HEK293T (cell line): ENCODE data around the gene RBBP8NL.

Experiments
- CTCF ChIA-PET: fragments of 350-600 bp; formaldehyde crosslinking; extraction: SDS; loops from one replicate; lab custom pipeline; 2021; ENCODE audit warnings: antibody characterized with exemption, inconsistent platforms; lab: Yijun Ruan, JAX
- POLR2A ChIA-PET: fragments of 350-600 bp; formaldehyde crosslinking; extraction: SDS; loops from one replicate; lab custom pipeline; 2020; ENCODE audit warnings: antibody characterized with exemption, inconsistent platforms; lab: Yijun Ruan, JAX
- DNase-seq: peaks from one replicate; pipeline ENCODE4 v3.0.0; 2012; ENCODE audit warnings: mixed read lengths; ENCODE audit errors: extremely low spot score
- ARNT ChIP-seq: fragments of 450-650 bp; IDR thresholded peaks from 2 replicates; pipeline ENCODE4 v1.6.1; 2017; ENCODE audit warnings: mild to moderate bottlenecking
- BHLHE40 ChIP-seq: fragments of 450-650 bp; IDR thresholded peaks from 2 replicates; pipeline ENCODE4 v1.6.1; 2016; ENCODE audit warnings: mild to moderate bottlenecking, moderate library complexity, borderline replicate concordance
- CTBP1 ChIP-seq: fragments of 450-650 bp; IDR thresholded peaks from 2 replicates; pipeline ENCODE4 v1.6.1; 2016; ENCODE audit warnings: borderline replicate concordance
- ELF4 ChIP-seq: fragments of 450-650 bp; IDR thresholded peaks from 2 replicates; pipeline ENCODE4 v1.6.1; 2017; ENCODE audit warnings: antibody characterized with exemption
- FOXA1 ChIP-seq: fragments of 450-650 bp; IDR thresholded peaks from 2 replicates; pipeline ENCODE4 v1.6.1; 2016; ENCODE audit warnings: mild to moderate bottlenecking
- FOXK2 ChIP-seq: fragments of 450-650 bp; IDR thresholded peaks from 2 replicates; pipeline ENCODE4 v1.6.1; 2016; ENCODE audit warnings: mild to moderate bottlenecking
- FOXM1 ChIP-seq: fragments of 450-650 bp; IDR thresholded peaks from 2 replicates; pipeline ENCODE4 v1.6.1; 2017; ENCODE audit warnings: mild to moderate bottlenecking, borderline replicate concordance
- HDGF ChIP-seq: fragments of 450-650 bp; IDR thresholded peaks from 2 replicates; pipeline ENCODE4 v1.6.1; 2017; ENCODE audit warnings: antibody characterized with exemption, borderline replicate concordance
- LEF1 ChIP-seq: fragments of 450-650 bp; IDR thresholded peaks from 2 replicates; pipeline ENCODE4 v1.6.1; 2017; ENCODE audit warnings: mild to moderate bottlenecking, borderline replicate concordance
- NFRKB ChIP-seq: fragments of 450-650 bp; IDR thresholded peaks from 2 replicates; pipeline ENCODE4 v1.6.1; 2016; ENCODE audit warnings: mild to moderate bottlenecking, moderate library complexity
- PKNOX1 ChIP-seq: fragments of 450-650 bp; IDR thresholded peaks from 2 replicates; pipeline ENCODE4 v1.6.1; 2016
- SP1 ChIP-seq: fragments of 450-650 bp; IDR thresholded peaks from 2 replicates; pipeline ENCODE4 v1.6.1; 2017
- SUZ12 ChIP-seq: fragments of 450-650 bp; IDR thresholded peaks from 2 replicates; pipeline ENCODE4 v1.6.1; 2016; ENCODE audit warnings: mild to moderate bottlenecking
- TARDBP ChIP-seq: fragments of 450-650 bp; IDR thresholded peaks from 2 replicates; pipeline ENCODE4 v1.6.1; 2016
- ZNF384 ChIP-seq: fragments of 450-650 bp; IDR thresholded peaks from 2 replicates; pipeline ENCODE4 v1.6.1; 2016

Gene RBBP8NL

GRCh38 chr20:62452475-62453095 lies 25.2 kb upstream of the RBBP8NL start:
- POLR2A ChIA-PET = no interaction called here
- no peak for TF ChIP-seq FOXM1
- no peak for TF ChIP-seq HDGF
- TF ChIP-seq BHLHE40 = no peak
- no peak for TF ChIP-seq FOXA1
- no peak for TF ChIP-seq PKNOX1
- no peak for TF ChIP-seq SP1
- TF ChIP-seq LEF1 = no peak
- no peak for TF ChIP-seq ELF4
- no peak for TF ChIP-seq FOXK2
- TF ChIP-seq TARDBP = no peak
- CTCF ChIA-PET = no interaction called here
- DNase-seq = no peak

GRCh38 chr20:62451970-62452369 lies 24.6 kb upstream of the RBBP8NL start:
- CTCF ChIA-PET = no interaction called here
- DNase-seq = no peak
- POLR2A ChIA-PET = no interaction called here
- no peak for TF ChIP-seq LEF1
- TF ChIP-seq ZNF384 = no peak
- TF ChIP-seq BHLHE40 = no peak
- no peak for TF ChIP-seq NFRKB
- no peak for TF ChIP-seq ELF4
- TF ChIP-seq PKNOX1 = no peak
- no peak for TF ChIP-seq SP1
- TF ChIP-seq ARNT = no peak
- TF ChIP-seq TARDBP = no peak

- ChIA-PET CTCF (no interaction called here), POLR2A (no interaction called here)
- no peak for DNase-seq
- TF ChIP-seq BHLHE40 (no peak), ARNT (no peak), FOXK2 (no peak), ZNF384 (no peak), CTBP1 (no peak)
These were observed 23.9 kb upstream of the RBBP8NL start for GRCh38 chr20:62451156-62451767.

GRCh38 chr20:62449951-62450691 lies 22.8 kb upstream of the RBBP8NL start:
- DNase-seq = no peak
- POLR2A ChIA-PET = no interaction called here
- no peak for TF ChIP-seq FOXA1
- TF ChIP-seq ZNF384 = no peak
- TF ChIP-seq SP1 = no peak
- TF ChIP-seq PKNOX1 = no peak
- no peak for TF ChIP-seq TARDBP
- TF ChIP-seq HDGF = no peak
- no peak for TF ChIP-seq SUZ12
- TF ChIP-seq ELF4 = no peak
- TF ChIP-seq ARNT = no peak
- TF ChIP-seq NFRKB = no peak
- CTCF ChIA-PET = no interaction called here

GRCh38 chr20:62448788-62449187 lies 21.4 kb upstream of the RBBP8NL start:
- ChIA-PET CTCF (no interaction called here), POLR2A (no interaction called here)
- DNase-seq = no peak
- no peak for TF ChIP-seq FOXK2
- no peak for TF ChIP-seq NFRKB

- ChIA-PET CTCF (no interaction called here), POLR2A (no interaction called here)
These were observed 20.7 kb upstream of the RBBP8NL start for GRCh38 chr20:62448038-62448437.

More at GRCh38 chr20:62448038-62448437, 20.7 kb upstream of the RBBP8NL start:
- DNase-seq = no peak
- TF ChIP-seq CTBP1 (no peak), NFRKB (no peak), FOXM1 (no peak), ARNT (no peak), SUZ12 (no peak)
